Heart right ventricle (tissue), 16 donors: ENCODE measurements around the gene FUT6. TPM values are rescaled to one million over a fixed set of nuclear protein-coding genes. Genes with fewer than 3 reads are reported as not detected.
A peak's percentile ranks its signal among the peaks of the same experiment; 100 is the strongest.
"Not testable (repeated sequence)": the region's sequence is repeated elsewhere in the genome, so short reads cannot be mapped to it uniquely, and the experiment has no call there.

Experiments used
- ATAC-seq, 8 donors: fragments of 200-7000 bp; cut with Tn5 transposase; one replicate each; pipeline ENCODE4 v1.9.1; 2020; ENCODE audit warnings: mild to moderate bottlenecking in 8 of 8, moderate library complexity in 8 of 8, moderate number of reproducible peaks in 1 of 8
- DNase-seq, 2 donors: peaks; one replicate each; pipeline ENCODE4 v3.0.0-alpha.2; 2020
- H3K27ac ChIP-seq, 10 donors: fragments of 200-600 bp; sonication (generic) in 2 of 10; one replicate each; pipeline versions ENCODE4 v1.5.0 to v1.8.0; 2020 to 2022; ENCODE audit warnings: mild to moderate bottlenecking in 3 of 10
- H3K27me3 ChIP-seq, 7 donors: fragments of 200-600 bp; one replicate each; pipeline ENCODE4 v1.8.0; 2021 to 2022; ENCODE audit warnings: mild to moderate bottlenecking in 2 of 7
- H3K36me3 ChIP-seq, 9 donors: fragments of 200-600 bp; sonication (generic) in 1 of 9; one replicate each; pipeline versions ENCODE4 v1.5.0 to v1.8.0; 2020 to 2022; ENCODE audit warnings: mild to moderate bottlenecking in 2 of 9
- H3K4me1 ChIP-seq, 9 donors: fragments of 200-600 bp; sonication (generic) in 1 of 9; one replicate each; pipeline versions ENCODE4 v1.5.0 to v1.8.0; 2020 to 2022; ENCODE audit warnings: mild to moderate bottlenecking in 4 of 9
- H3K4me3 ChIP-seq, 10 donors: fragments of 200-600 bp; sonication (generic) in 2 of 10; one replicate each; pipeline versions ENCODE4 v1.5.0 to v1.8.0; 2020 to 2022; ENCODE audit warnings: mild to moderate bottlenecking in 7 of 10, moderate library complexity in 2 of 10
- H3K9me3 ChIP-seq, 11 donors: fragments of 200-600 bp in 10 of 11; sonication (generic) in 2 of 11; one replicate each; pipeline versions ENCODE4 v1.5.0 to v1.8.0; 2013 to 2022; ENCODE audit warnings: mild to moderate bottlenecking in 2 of 11, control low read depth in 1 of 11, moderate library complexity in 1 of 11
- CTCF ChIP-seq, 9 donors: fragments of 200-600 bp; sonication (generic) in 2 of 9; IDR thresholded peaks; one replicate each; pipeline versions ENCODE4 v1.5.0 to v1.8.0; 2021 to 2022; ENCODE audit warnings: antibody characterized with exemption in 9 of 9, mild to moderate bottlenecking in 5 of 9, moderate library complexity in 1 of 9
- WGBS, 2 donors: extraction: QIAGEN DNeasy Blood & Tissue Kit; methylation state at CpG; one replicate each; pipeline ENCODE4 v1.1.7; 2013; ENCODE audit warnings: inconsistent platforms in 1 of 2; 5-methylcytosine and 5-hydroxymethylcytosine counted together
- intact Hi-C, 10 donors: fragments of 100-400 bp; cut with DNase I; formaldehyde crosslinking; loops; one replicate each; pipeline versions ENCODE4 v1.11.1 to v1.14.2; 2022
- polyA plus RNA-seq, 2 donors: library from polyadenylated mRNA; stranded (reverse); fragments of 200-250 nt; gene quantifications; one replicate each; pipeline ENCODE4 v1.2.3, GENCODE V29; 2013
- total RNA-seq, 10 donors: library from RNA; stranded (reverse); fragmentation: NEBNext Ultra II Directional in 3 of 10; extraction: Animal tissue kit (Norgen Biotek cat#: 25700) in 3 of 10; gene quantifications; one replicate each; pipeline versions ENCODE4 v1.2.1 to v1.2.4, GENCODE V29; 2021 to 2023
- donor health status: Arrhythmogenic right ventricular cardiomyopathy.
- donor health status: ischemic (EF 13 %, LVEDD 7.1; RV severe dilation, severe dysfunction).
- donor health status: healthy with polysubstance abuse.
- donor health status: DM: no; HTN: yes; CAD: no.
- donor health status: DM: no; HTN: no; CAD: no.
- donor health status: ischemic (EF 25% LVEDD 6.9; RV normal size, moderate dysfunction).
- donor health status: ischemic (EF 25% LVEDD 5.7; RV mildly dilated, moderate dysfunction).
- donor health status: healthy.
- donor health status: DM: yes; HTN: yes; CAD: no.
- donor health status: Ischemic cardiomyopathy.
- donor health status: ischemic (EF 35%, LVEDD 5.7; RV mildly dilated, moderate dysfunction).
- donor health status: nonischemic (EF 11% LVEDD 7.7; RV severe dilation, severe dysfunction).
- donor health status: DM: yes; HTN: yes; CAD: no.
- donor health status: PGD.
- donor health status: ischemic (EF 29% LVEDD 5.4; RV normal size, mild dysfunction).
- donor health status: nonischemic (EF 23%, LVEDD 6.1; RV moderate dilation, normal function).

Gene FUT6
- total and polyA plus RNA-seq, 12 donors, result not detected

GRCh38 chr19:5877427-5877826 lies 37.9 kb upstream of the FUT6 start:
- intact Hi-C loops, result loop anchor here in 2 of 10 donors (5.0 to 10.0 kb wide), 2 partner anchors 45 to 1017 kb away; no protein-coding TSS in a partner anchor
- H3K36me3 ChIP-seq, result no peaks in the 10 kb centered on the region
- H3K4me3 ChIP-seq, result no peak overlapping the region
- H3K27ac ChIP-seq, result no peak overlapping the region
- H3K27me3 ChIP-seq, result peaks cover 0 to 19% (median 12%) of the 10 kb centered on the region in 7 donors
- ATAC-seq, result no peak
- no peak for DNase-seq
- TF ChIP-seq CTCF (IDR thresholded peaks at IDR 0.05), result no peak
- H3K9me3 ChIP-seq, result no peaks in the 10 kb centered on the region
- H3K4me1 ChIP-seq, result peaks cover 0 to 15% (median 9%) of the 10 kb centered on the region in 9 donors
- whole genome bisulfite sequencing, 2 donors, result 85% methylated on average over 8 of the region's 8 CpGs

GRCh38 chr19:5874496-5874895 lies 35.0 kb upstream of the FUT6 start:
- H3K9me3 ChIP-seq, DNase-seq, ATAC-seq, H3K4me3 ChIP-seq, H3K4me1 ChIP-seq, H3K27ac ChIP-seq, H3K36me3 ChIP-seq: not testable (repeated sequence)
- peaks cover 0 to 11% (median 8%) of the 10 kb centered on the region in 7 donors for H3K27me3 ChIP-seq
- intact Hi-C loops, result loop anchor here in 1 of 10 donors (10.0 kb wide), 1 partner anchor 1020 kb away; no protein-coding TSS in a partner anchor
- WGBS, 2 donors, result 91% methylated on average over 7 of the region's 7 CpGs

GRCh38 chr19:5873617-5874199 lies 34.2 kb upstream of the FUT6 start:
- peaks cover 0 to 8% (median 3%) of the 10 kb centered on the region in 7 donors for H3K27me3 ChIP-seq
- no peaks in the 10 kb centered on the region for H3K36me3 ChIP-seq
- intact Hi-C loops, result loop anchor here in 1 of 10 donors (10.0 kb wide), 1 partner anchor 1021 kb away; no protein-coding TSS in a partner anchor
- ATAC-seq, result no peak
- H3K9me3 ChIP-seq, result no peaks in the 10 kb centered on the region
- H3K4me1 ChIP-seq, result peaks cover 0 to 3% (median 0%) of the 10 kb centered on the region in 9 donors
- WGBS, 2 donors, result 90 to 93% methylated on average over 12 of the region's 12 CpGs
- DNase-seq, result no peak
- H3K4me3 ChIP-seq, result no peak overlapping the region
- no peak for TF ChIP-seq CTCF (IDR thresholded peaks at IDR 0.05)
- H3K27ac ChIP-seq, result no peak overlapping the region

- no peak overlapping the region for H3K4me3 ChIP-seq
- peak in 5 of 8 donors; percentile 43 to 89 (median 52) for ATAC-seq
- peaks cover 0 to 3% (median 0%) of the 10 kb centered on the region in 9 donors for H3K4me1 ChIP-seq
- H3K9me3 ChIP-seq, result no peaks in the 10 kb centered on the region
- H3K27me3 ChIP-seq, result no peaks in the 10 kb centered on the region
- no peak for TF ChIP-seq CTCF (IDR thresholded peaks at IDR 0.05)
- H3K36me3 ChIP-seq, result no peaks in the 10 kb centered on the region
- no peak overlapping the region for H3K27ac ChIP-seq
- intact Hi-C loops, result loop anchor here in 1 of 10 donors (10.0 kb wide), 1 partner anchor 1024 kb away; no protein-coding TSS in a partner anchor
- WGBS, 2 donors, result 59 to 63% methylated on average over 12 of the region's 12 CpGs
- no peak for DNase-seq
These were observed 31.5 kb upstream of the FUT6 start for GRCh38 chr19:5870986-5871394.
